Activated CD4-positive, alpha-beta T cell treated with anti-CD3 and anti-CD28 coated beads, Interleukin-2, amount 50 U/mL, for 4 hours (primary cell): ENCODE measurements around the gene CLIC3.
"Not testable (repeated sequence)": the region's sequence is repeated elsewhere in the genome, so short reads cannot be mapped to it uniquely, and the experiment has no call there.

Experiments
- DNase-seq, 2 experiments: peaks; one replicate each; pipeline ENCODE4 v3.0.0-alpha.2; 2020

Gene CLIC3, protein sequence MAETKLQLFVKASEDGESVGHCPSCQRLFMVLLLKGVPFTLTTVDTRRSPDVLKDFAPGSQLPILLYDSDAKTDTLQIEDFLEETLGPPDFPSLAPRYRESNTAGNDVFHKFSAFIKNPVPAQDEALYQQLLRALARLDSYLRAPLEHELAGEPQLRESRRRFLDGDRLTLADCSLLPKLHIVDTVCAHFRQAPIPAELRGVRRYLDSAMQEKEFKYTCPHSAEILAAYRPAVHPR

DNA sequence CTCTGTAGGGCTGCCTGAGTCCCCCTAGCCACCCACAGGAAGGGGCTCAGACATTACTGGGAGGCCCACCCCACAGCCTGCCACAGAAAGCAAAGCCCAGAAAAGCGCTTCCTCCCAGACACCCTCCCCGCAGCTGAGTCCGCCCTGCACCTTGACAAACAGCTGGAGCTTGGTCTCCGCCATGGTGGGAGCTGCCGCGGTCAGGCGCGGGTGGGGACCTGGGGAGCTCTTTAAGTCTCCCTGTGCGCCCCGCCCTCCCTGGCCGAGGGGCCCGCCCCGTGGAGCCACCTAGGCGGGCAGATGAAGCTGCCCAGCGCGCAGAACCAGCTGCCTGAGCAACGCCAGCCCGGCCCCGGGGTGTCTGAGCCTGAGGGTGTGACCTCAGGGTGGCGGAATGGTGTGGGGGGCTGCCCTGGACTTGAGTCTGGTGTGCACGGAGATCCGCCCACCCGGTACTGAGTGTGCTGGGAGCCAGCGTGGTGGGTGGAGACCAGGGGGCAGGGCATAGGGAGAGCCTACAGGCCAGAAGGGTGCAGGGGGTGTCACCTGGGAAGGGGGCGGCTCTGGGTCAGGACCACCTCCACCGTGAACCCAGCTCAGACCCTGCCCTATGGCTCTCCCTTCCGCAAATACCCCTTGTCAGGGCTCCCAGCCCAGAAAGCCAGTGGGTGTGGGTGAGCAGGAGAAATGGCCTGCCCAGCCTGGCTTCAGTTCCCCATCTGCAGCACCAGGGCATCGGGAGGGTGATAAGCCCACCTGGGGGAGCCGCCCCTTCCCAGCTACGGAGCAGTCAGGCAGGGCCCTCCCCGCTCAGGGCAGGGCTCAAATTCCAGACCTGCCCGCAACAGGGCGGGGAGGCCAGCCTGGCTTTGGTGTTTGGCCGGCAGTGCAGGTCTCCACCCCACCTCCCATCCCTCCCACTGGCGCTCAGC, at the start of gene CLIC3:
CLIC3 (minus strand) TSS at position 208 of the 932 bp plus-strand sequence; CDS start at position 183, 25 bp downstream.
- DNase-seq, result peak; percentile 17 to 19

- no peak for DNase-seq
Observed at GRCh38 chr9:137045294-137046087, 49.1 kb upstream of the CLIC3 start.

DNA sequence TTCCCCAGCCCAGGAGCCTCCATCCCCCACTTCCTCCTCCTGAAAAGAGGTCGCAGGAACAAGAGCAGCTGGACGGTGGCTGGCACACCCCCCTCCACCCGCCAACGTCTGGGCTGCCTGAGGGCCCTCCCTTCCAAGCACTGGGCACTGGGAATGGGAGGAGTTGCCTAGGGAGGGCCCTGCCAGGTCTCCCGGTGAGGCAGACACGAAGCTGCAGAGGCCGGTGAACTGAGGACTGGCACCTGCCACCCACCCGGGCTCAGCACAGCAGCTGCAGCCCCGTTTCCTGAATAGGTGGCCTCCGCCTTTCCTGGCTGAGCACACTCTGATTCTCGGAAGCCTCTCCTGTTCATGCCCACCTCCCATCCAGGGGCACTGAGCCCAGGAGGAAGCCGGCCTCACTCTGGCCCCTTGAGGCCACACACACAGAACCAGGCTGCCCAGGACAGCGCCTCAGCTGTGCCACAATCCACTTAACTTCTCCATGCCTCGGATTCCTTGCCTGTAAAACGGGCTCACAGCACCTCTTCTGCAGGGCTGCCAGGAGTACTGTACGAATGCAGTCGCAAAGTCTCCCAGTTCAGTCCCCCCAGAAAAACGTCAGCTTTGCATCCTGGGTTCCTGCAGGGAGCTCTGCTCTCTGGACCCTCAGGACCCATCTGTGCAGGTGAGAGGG, 48.3 kb upstream of the CLIC3 start:
- DNase-seq, result no peak

DNA sequence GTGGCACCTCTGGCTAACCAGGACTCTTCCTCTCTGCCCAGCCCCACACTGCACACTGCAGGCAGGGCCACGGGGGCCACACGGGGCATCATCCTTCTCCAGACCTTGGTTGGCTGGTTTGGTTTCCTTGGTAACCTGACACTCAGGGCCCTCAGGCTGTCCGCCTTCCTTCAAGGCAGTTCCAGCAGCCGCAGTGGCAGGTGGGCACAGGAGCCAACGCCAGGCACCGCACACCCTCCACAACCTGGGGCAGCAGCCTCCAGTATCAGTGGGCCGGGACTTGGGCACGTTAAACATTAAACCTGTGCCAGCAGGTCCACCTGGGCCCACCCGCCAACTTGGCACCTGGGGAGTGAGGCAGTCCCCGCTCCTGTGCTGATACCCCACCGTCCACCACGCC, 47.7 kb upstream of the CLIC3 start:
- no peak for DNase-seq

GRCh38 chr9:137042751-137043727, 46.7 kb upstream of the CLIC3 start:
- no peak for DNase-seq

DNA sequence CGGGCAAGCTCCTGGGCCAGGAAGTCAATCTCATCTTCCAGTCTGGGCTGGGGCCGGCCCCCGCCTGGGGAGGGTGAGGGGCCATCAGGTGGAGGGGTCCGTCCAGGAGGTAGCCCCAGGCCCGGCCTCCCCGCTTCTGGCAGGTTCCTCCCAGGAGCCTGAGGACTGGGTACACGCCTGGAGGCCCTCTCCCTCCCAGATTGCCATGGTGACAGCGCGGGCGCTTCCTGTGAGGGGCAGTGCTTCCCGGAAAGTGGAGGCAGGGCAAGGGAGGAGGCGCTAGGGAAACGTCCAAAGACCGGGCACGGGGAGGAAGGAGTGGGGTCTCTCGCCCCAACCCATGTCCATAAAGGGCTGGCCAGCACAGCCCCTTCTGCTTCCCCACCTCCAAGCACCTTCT, 44.8 kb upstream of the CLIC3 start:
- DNase-seq, result no peak

GRCh38 chr9:137040568-137040967, 44.2 kb upstream of the CLIC3 start:
- no peak for DNase-seq

DNA sequence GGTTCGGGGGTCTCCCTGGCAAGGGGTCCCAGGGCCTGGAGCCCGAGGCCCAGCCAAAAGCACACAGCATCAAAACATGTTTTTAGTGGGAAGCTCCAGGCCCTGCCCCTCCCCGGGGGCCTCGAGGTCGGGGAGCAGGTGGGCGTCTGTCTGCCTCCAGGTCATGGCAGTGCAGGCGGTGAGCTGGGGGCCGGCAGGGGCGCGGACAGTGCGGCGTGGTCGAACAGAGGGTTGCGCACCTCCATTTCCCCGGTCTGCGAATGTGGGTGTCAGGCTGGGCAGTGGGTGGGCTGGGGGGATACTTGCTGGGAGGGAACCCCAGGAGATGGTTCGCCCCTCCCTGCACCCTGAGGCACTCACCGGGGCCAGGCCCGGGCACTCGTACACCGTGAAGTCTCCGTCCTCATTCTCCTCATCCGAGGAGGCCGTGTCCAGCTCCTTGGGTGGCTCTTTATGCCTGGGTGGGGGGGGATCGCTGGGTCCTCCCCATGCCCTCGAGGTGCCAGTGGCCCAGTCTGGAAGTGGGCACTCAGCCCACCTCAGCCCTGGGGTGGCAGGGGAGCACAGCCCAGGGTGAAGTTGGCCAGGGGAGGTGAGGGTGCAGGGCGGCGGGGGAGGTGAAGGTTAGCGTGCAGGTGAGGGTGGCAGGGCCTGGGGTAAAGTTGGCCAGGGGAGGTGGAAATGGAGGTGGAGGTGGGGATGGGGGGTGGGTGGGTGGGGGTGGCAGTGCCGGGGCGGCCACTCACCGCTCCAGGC, 43.4 kb upstream of the CLIC3 start:
- DNase-seq, result no peak

GRCh38 chr9:137038916-137039315, 42.5 kb upstream of the CLIC3 start:
- DNase-seq, result no peak

- no peak for DNase-seq
Observed at GRCh38 chr9:137037483-137037882, 41.1 kb upstream of the CLIC3 start.

DNA sequence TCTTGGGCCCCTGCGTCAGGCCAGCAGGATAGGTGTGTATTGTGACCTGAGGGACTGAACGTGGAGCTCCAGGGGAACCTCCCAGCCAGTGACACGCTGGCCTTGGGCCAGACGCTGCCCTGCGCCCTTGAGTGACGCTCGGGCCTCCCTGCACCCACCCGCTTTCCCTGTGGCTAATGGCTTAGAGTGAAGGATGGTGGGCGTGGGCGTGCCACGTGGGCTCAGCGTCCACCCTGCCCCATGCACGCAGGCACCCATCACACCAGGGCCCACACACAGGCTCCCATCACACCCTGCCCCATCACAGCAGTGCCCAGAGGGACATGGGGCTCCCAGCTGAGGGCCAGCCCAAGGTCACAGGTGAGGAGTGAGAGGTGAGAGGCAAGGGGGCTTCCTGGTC, 40.7 kb upstream of the CLIC3 start:
- no peak for DNase-seq

GRCh38 chr9:137035937-137036336, 39.6 kb upstream of the CLIC3 start:
- no peak for DNase-seq

GRCh38 chr9:137035507-137035834, 39.1 kb upstream of the CLIC3 start:
- no peak for DNase-seq

GRCh38 chr9:137034709-137035506, 38.5 kb upstream of the CLIC3 start:
- peak; percentile 85 for DNase-seq

DNA sequence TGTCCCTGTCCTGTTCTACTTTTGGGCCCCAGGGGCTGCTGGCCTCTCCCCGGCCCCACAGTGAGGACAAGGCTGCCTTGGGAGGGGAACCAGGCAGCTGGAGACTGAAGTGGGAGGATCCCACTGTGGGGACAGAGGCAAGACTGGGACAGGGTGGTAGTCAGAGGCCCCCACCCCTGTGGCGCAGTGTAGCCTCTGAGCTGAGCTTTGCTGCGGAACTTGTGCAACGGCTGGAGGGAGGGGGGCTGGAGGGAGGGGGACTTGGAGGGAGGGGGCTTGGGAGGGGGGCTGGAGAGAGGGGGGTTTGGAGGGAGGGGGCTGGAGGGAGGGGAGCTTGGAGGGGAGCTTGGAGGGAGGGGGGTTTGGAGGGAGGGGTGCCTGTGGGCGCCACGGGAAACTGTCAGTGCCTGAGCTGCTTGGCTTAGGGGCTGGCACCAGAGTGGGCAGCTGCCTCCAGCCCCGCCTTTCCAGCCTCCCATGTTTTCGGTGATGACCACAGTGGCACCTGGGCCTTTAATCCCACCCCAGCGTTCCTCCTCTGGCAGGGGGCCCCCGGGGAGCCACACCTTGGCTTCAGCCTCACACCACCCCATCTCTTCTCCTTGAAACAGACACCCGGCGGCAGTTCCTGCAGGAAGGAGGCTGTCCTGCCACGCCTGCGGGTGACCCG, 37.8 kb upstream of the CLIC3 start:
- no peak for DNase-seq

DNA sequence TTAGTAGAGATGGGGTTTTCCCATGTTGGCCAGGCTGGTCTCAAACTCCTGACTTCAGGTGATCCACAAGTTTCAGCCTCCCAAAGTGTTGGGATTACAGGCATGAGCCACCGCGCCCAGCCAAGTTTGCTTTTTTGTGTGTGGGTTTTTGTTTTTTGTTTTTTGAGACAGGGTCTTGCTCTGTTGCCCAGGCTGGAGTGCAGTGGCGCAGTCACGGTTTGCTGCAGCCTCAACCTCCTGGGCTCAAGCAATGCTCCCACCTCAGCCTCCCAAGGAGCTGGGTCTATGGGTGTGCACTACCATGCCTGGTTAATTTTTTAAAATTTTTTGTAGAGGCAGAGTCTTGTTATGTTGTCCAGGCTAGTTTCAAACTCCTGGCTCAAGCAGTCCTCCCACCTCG, 37.1 kb upstream of the CLIC3 start:
- not testable (repeated sequence) for DNase-seq

DNA sequence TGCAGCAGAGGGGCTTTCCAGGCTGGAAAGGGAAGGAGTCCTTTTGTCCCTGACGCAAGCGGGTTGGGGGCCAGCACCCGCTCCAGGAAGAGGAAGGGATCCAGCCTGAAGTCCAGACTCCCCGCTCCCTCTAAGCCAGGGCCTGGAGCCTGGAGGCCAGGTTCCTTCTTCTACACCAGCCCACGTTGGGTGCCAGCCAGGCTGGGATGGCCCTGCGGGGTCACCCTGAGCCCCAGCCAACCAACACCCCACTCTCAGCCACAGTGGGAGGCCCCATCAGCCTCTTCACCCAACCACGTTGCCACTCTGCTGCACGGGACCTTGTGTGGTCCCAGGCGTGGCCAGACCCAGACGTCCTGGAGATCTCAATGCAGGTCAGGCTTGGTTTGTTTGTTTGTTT, 36.5 kb upstream of the CLIC3 start:
- DNase-seq, result no peak

DNA sequence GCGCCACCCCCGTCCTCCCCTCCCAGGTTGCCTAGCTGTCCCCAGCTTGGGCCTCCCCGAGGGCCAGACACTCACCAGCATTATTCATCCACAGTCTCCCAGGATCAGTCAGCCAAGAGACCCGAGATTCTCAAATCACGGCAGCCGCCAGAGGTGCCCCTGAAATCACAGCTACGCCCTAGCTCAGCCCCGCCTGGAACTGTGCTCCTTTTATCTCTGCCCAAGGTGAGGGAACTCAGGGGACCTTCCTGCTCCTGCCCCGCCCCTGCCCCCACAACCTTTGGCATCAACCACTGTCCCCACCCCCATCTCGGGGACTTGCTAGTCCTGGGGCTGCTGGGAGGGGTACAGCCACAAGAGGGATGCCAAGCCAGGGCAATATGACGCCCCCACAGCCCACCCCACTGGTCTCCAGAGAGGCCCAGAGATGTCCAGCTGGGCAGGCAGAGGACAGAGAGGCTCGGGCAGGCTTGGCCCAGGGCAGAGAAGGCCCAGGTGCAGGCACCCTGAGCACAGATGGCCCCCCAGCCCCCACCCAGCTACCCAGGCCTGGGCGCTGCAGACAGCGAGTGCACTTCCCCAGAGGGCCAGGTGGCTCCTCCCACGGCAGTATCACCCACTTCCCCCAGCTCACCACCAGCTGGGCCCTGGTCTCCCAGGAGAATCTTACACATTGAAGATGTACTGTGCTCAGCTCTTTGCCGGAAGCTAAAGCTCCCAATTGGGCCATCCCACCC, 35.7 kb upstream of the CLIC3 start, which contains the start of gene FUT7:
FUT7 (minus strand) TSS at position 185 of the 737 bp plus-strand sequence; CDS start at position 88, 97 bp downstream.
- DNase-seq, result no peak
